Measurements from ENCODE around the gene PKN1. TPM values are rescaled to one million over a fixed set of nuclear protein-coding genes. Genes with fewer than 3 reads are reported as not detected.

The PKN1 gene
- total and polyA plus RNA-seq, 4 donors, result 13.7 to 41.6 (median 22.3) TPM

- H3K4me3 ChIP-seq (ENCODE audit: low read depth in 1 of 3, low read length in 3 of 3), result no peak overlapping the region
- H3K36me3 ChIP-seq (ENCODE audit: control insufficient read depth in 4 of 4, insufficient read depth in 3 of 4, low read depth in 1 of 4, low read length in 3 of 4), result peaks cover 27 to 60% (median 39%) of the 10 kb centered on the region in 4 donors
- WGBS, result 95% methylated on average over 19 of the region's 19 CpGs
- H3K27me3 ChIP-seq (ENCODE audit: control insufficient read depth in 4 of 4, insufficient read depth in 4 of 4, low read length in 3 of 4), result no peaks in the 10 kb centered on the region
- DNase-seq (ENCODE audit: low spot score), result no peak
- peaks cover 0 to 6% (median under 1%) of the 10 kb centered on the region in 4 donors for H3K4me1 ChIP-seq (ENCODE audit: control insufficient read depth in 4 of 4, insufficient read depth in 4 of 4, low read length in 3 of 4)
- no peak overlapping the region for H3K9ac ChIP-seq (ENCODE audit: low read depth in 1 of 2, low read length in 2 of 2)
- no peak for TF ChIP-seq ATF3 (IDR thresholded peaks at IDR 0.05)
- TF ChIP-seq REST (IDR thresholded peaks at IDR 0.05), result no peak
- TF ChIP-seq HNF4G (IDR thresholded peaks at IDR 0.05), result no peak
- TF ChIP-seq HNF4A (conservative IDR thresholded peaks at IDR 0.05), result no peak
- no peak for TF ChIP-seq EGR1 (IDR thresholded peaks at IDR 0.05; ENCODE audit: low read depth in 2 of 2)
- no peak for TF ChIP-seq FOXA1 (IDR thresholded peaks at IDR 0.05)
- TF ChIP-seq NR2F2 (IDR thresholded peaks at IDR 0.05), result no peak
- H3K9me3 ChIP-seq (ENCODE audit: control insufficient read depth in 4 of 4, low read length in 3 of 4), result no peaks in the 10 kb centered on the region
- H3K27ac ChIP-seq (ENCODE audit: low read depth in 1 of 2, low read length in 2 of 2), result no peak overlapping the region
These were observed 21.8 kb upstream of the PKN1 start for GRCh38 chr19:14411161-14411937.

- 89% methylated on average over 8 of the region's 8 CpGs for WGBS
- no peaks in the 10 kb centered on the region for H3K27me3 ChIP-seq (ENCODE audit: control insufficient read depth in 4 of 4, insufficient read depth in 4 of 4, low read length in 3 of 4)
- no peak overlapping the region for H3K27ac ChIP-seq (ENCODE audit: low read depth in 1 of 2, low read length in 2 of 2)
- no peak overlapping the region for H3K4me3 ChIP-seq (ENCODE audit: low read depth in 1 of 3, low read length in 3 of 3)
- H3K9ac ChIP-seq (ENCODE audit: low read depth in 1 of 2, low read length in 2 of 2), result no peak overlapping the region
- H3K36me3 ChIP-seq (ENCODE audit: control insufficient read depth in 4 of 4, insufficient read depth in 3 of 4, low read depth in 1 of 4, low read length in 3 of 4), result peaks cover 27 to 60% (median 39%) of the 10 kb centered on the region in 4 donors
- peaks cover under 1 to 8% (median 3%) of the 10 kb centered on the region in 4 donors for H3K4me1 ChIP-seq (ENCODE audit: control insufficient read depth in 4 of 4, insufficient read depth in 4 of 4, low read length in 3 of 4)
- TF ChIP-seq REST (IDR thresholded peaks at IDR 0.05) (no peak), NR2F2 (IDR thresholded peaks at IDR 0.05) (no peak), CTCF (IDR thresholded peaks at IDR 0.05; ENCODE audit: low read depth, low read length, missing input control) (no peak), HNF4G (IDR thresholded peaks at IDR 0.05) (no peak), FOXA1 (IDR thresholded peaks at IDR 0.05) (no peak), JUND (IDR thresholded peaks at IDR 0.05) (no peak), RXRA (IDR thresholded peaks at IDR 0.05) (no peak), ZBTB33 (IDR thresholded peaks at IDR 0.05) (no peak), MAX (IDR thresholded peaks at IDR 0.05) (no peak), GABPA (IDR thresholded peaks at IDR 0.05 in 1 of 2, conservative IDR thresholded peaks at IDR 0.05 in 1 of 2) (no peak), TAF1 (conservative IDR thresholded peaks at IDR 0.05) (no peak), FOXA2 (IDR thresholded peaks at IDR 0.05) (no peak), YY1 (IDR thresholded peaks at IDR 0.05) (no peak), SP1 (IDR thresholded peaks at IDR 0.05) (no peak), EGR1 (IDR thresholded peaks at IDR 0.05; ENCODE audit: low read depth in 2 of 2) (no peak), HNF4A (conservative IDR thresholded peaks at IDR 0.05) (no peak), RAD21 (IDR thresholded peaks at IDR 0.05) (no peak)
- DNase-seq (ENCODE audit: low spot score), result no peak
- no peaks in the 10 kb centered on the region for H3K9me3 ChIP-seq (ENCODE audit: control insufficient read depth in 4 of 4, low read length in 3 of 4)
These were observed 21.2 kb upstream of the PKN1 start for GRCh38 chr19:14411938-14412245.

Measured in liver (tissue), 9 donors.